MCF 10A (cell line): Measurements from ENCODE around the gene TSPAN17. TPM values are rescaled to one million over a fixed set of nuclear protein-coding genes. Genes with fewer than 3 reads are reported as not detected.

Source experiments
- BruUV-seq: library from RNA; stranded (reverse); fragments of 400-500 nt; replicated peaks from 2 replicates; lab custom pipeline; 2021; lab: Mats Ljungman, UMichigan
- CTCF ChIA-PET: fragments of 300-600 bp; sonication (Branson Sonifier 250); formaldehyde crosslinking; extraction: SDS; loops from one replicate; lab custom pipeline; 2021; ENCODE audit warnings: antibody characterized with exemption, inconsistent platforms; lab: Yijun Ruan, JAX
- POLR2A ChIA-PET: fragments of 300-600, 350-650 bp; sonication (Branson Sonifier 250); formaldehyde crosslinking; extraction: SDS; loops from one replicate; lab custom pipeline; 2020; ENCODE audit warnings: antibody characterized with exemption, inconsistent platforms; lab: Yijun Ruan, JAX
- DNase-seq: peaks from one replicate; pipeline ENCODE4 v3.0.0-alpha.2; 2018; ENCODE audit not compliant: unreplicated experiment
- H3K27ac Mint-ChIP-seq: one replicate; pipeline ENCODE4 v1.8.0; 2022; ENCODE audit warnings: mild to moderate bottlenecking, low read depth, mixed read lengths; ENCODE audit not compliant: unreplicated experiment
- H3K27me3 Mint-ChIP-seq: one replicate; pipeline ENCODE4 v1.8.0; 2022; ENCODE audit warnings: mixed read lengths; ENCODE audit not compliant: insufficient read depth, unreplicated experiment
- H3K36me3 Mint-ChIP-seq: one replicate; pipeline ENCODE4 v1.8.0; 2022; ENCODE audit warnings: mild to moderate bottlenecking, moderate library complexity, mixed read lengths; ENCODE audit not compliant: insufficient read depth, unreplicated experiment
- H3K4me1 Mint-ChIP-seq: one replicate; pipeline ENCODE4 v1.8.0; 2022; ENCODE audit warnings: mixed read lengths; ENCODE audit not compliant: insufficient read depth, unreplicated experiment
- H3K4me3 Mint-ChIP-seq: one replicate; pipeline ENCODE4 v1.8.0; 2022; ENCODE audit warnings: mild to moderate bottlenecking, moderate library complexity, mixed read lengths; ENCODE audit not compliant: unreplicated experiment
- H3K9me3 Mint-ChIP-seq: one replicate; pipeline ENCODE4 v1.8.0; 2022; ENCODE audit warnings: mixed read lengths; ENCODE audit not compliant: unreplicated experiment
- intact Hi-C: fragments of 100-400 bp; cut with micrococcal nuclease; formaldehyde crosslinking; loops from 2 replicates; pipeline ENCODE4 v1.14.1; 2022
- total RNA-seq: library from RNA; stranded (reverse); gene quantifications from 2 replicates; pipeline ENCODE4 v1.2.3, GENCODE V29; 2022
- TF ChIP-seq, protein P1 (sequence below): fragments of 200-600 bp; IDR thresholded peaks from one replicate; pipeline ENCODE4 v1.8.0; 2022; ENCODE audit warnings: antibody characterized with exemption, mild to moderate bottlenecking; ENCODE audit not compliant: unreplicated experiment

The TSPAN17 gene
- total RNA-seq, 1 experiment from 2014 or later: 36.7 TPM

- DNase-seq: no peak
- TF ChIP-seq, protein P1, sequence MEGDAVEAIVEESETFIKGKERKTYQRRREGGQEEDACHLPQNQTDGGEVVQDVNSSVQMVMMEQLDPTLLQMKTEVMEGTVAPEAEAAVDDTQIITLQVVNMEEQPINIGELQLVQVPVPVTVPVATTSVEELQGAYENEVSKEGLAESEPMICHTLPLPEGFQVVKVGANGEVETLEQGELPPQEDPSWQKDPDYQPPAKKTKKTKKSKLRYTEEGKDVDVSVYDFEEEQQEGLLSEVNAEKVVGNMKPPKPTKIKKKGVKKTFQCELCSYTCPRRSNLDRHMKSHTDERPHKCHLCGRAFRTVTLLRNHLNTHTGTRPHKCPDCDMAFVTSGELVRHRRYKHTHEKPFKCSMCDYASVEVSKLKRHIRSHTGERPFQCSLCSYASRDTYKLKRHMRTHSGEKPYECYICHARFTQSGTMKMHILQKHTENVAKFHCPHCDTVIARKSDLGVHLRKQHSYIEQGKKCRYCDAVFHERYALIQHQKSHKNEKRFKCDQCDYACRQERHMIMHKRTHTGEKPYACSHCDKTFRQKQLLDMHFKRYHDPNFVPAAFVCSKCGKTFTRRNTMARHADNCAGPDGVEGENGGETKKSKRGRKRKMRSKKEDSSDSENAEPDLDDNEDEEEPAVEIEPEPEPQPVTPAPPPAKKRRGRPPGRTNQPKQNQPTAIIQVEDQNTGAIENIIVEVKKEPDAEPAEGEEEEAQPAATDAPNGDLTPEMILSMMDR: no peak
- Mint-ChIP-seq H3K27ac (no peak overlapping the region), H3K36me3 (peaks cover 7% of the 10 kb centered on the region), H3K4me3 (no peak overlapping the region), H3K9me3 (no peaks in the 10 kb centered on the region), H3K27me3 (peaks cover 71% of the 10 kb centered on the region), H3K4me1 (no peaks in the 10 kb centered on the region)
- intact Hi-C loops: no loop called here
- no TSS peak for BruUV-seq
- ChIA-PET POLR2A (no interaction called here), CTCF (no interaction called here)
Observed at GRCh38 chr5:176687247-176687646, 40.0 kb downstream of the TSPAN17 start.

DNA sequence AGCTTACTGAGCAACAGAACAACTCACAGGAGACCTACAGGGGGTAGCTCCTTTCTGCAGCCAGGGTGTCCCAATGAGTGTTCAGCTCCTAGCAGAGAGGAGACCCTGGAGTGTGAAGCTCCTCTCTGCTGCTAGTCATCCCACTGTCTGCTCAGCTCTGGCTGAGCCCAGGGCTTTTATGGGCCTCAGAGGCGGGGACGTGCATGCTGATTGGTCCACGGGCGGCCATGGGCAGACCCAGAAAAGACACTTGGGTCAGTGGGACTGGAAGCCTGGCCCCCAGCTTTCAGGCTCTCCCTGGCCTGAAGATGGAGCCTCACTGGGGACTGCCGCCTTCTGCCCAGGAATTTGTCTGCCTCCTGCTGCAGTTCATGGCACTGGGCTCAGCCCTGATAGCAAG lies 40.6 kb downstream of the TSPAN17 start:
- ChIA-PET CTCF (no interaction called here), POLR2A (interaction anchor here (0.7 kb wide), 1 partner anchor 167 kb away, joined by 3 read pairs; no protein-coding TSS in a partner anchor)
- intact Hi-C loops: no loop called here
- TF ChIP-seq, protein P1: no peak
- no peak for DNase-seq
- no peak overlapping the region for H3K27ac Mint-ChIP-seq
- no peaks in the 10 kb centered on the region for H3K9me3 Mint-ChIP-seq
- H3K27me3 Mint-ChIP-seq: peaks cover 71% of the 10 kb centered on the region
- no peaks in the 10 kb centered on the region for H3K4me1 Mint-ChIP-seq
- H3K36me3 Mint-ChIP-seq: peaks cover 7% of the 10 kb centered on the region
- no peak overlapping the region for H3K4me3 Mint-ChIP-seq
- no TSS peak for BruUV-seq

DNA sequence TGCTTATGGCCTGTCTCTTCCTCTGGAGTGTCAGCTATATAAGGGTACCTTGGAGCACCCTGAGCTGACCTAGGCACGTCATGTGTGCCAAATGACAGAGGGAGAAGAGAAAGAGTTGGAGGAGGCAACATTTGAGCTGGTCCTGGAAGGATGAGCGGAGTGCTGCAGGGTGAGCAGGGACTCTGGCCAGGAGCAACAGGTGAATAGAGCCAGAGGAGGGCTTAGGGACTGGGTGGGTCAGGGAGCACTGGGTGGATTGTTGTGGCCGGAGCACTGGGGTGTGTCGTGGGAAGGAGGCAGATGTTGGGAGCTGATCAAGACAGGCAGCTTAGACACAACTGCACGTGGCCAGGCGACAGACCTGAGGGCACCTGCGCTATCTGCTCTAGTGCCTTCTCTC lies 43.6 kb downstream of the TSPAN17 start:
- Mint-ChIP-seq H3K9me3 (no peaks in the 10 kb centered on the region), H3K27ac (no peak overlapping the region), H3K27me3 (peaks cover 71% of the 10 kb centered on the region), H3K36me3 (peaks cover 7% of the 10 kb centered on the region), H3K4me1 (peaks cover 8% of the 10 kb centered on the region), H3K4me3 (no peak overlapping the region)
- intact Hi-C loops: no loop called here
- no TSS peak for BruUV-seq
- POLR2A ChIA-PET: no interaction called here
- CTCF ChIA-PET: interaction anchor here (0.6 to 0.7 kb wide), 3 partner anchors 32 to 1450 kb away, joined by 3 read pairs; no protein-coding TSS in a partner anchor
- DNase-seq: no peak
- TF ChIP-seq, protein P1: no peak

- Mint-ChIP-seq H3K27me3 (peaks cover 72% of the 10 kb centered on the region), H3K9me3 (no peaks in the 10 kb centered on the region), H3K27ac (no peak overlapping the region), H3K4me3 (no peak overlapping the region), H3K36me3 (peaks cover 7% of the 10 kb centered on the region), H3K4me1 (peaks cover 8% of the 10 kb centered on the region)
- ChIA-PET CTCF (interaction anchor here (0.6 kb wide), 1 partner anchor 62 kb away, joined by 3 read pairs; no protein-coding TSS in a partner anchor), POLR2A (no interaction called here)
- BruUV-seq: no TSS peak
- DNase-seq: no peak
- TF ChIP-seq, protein P1: no peak
- intact Hi-C loops: no loop called here
Observed at GRCh38 chr5:176691524-176691923, 44.2 kb downstream of the TSPAN17 start.
